ENCODE data around the gene EPB41L4B. TPM values are rescaled to one million over a fixed set of nuclear protein-coding genes. Genes with fewer than 3 reads are reported as not detected.

Gene EPB41L4B
- polyA plus RNA-seq, 3 donors: 13.4 to 17.3 (median 14.3) TPM

- no peak for DNase-seq (ENCODE audit: low read depth in 3 of 3, low spot score in 2 of 3)
Observed at GRCh38 chr9:109321727-109322126, 868 bp upstream of the EPB41L4B start.

GRCh38 chr9:109320331-109320741 lies 523 bp downstream of the EPB41L4B start:
- DNase-seq (ENCODE audit: low read depth in 3 of 3, low spot score in 2 of 3): no peak

- DNase-seq (ENCODE audit: low read depth in 3 of 3, low spot score in 2 of 3): no peak
Observed at GRCh38 chr9:109319626-109320241, 1.1 kb downstream of the EPB41L4B start.

GRCh38 chr9:109319017-109319625 lies 1.7 kb downstream of the EPB41L4B start:
- no peak for DNase-seq (ENCODE audit: low read depth in 3 of 3, low spot score in 2 of 3)

- no peak for DNase-seq (ENCODE audit: low read depth in 3 of 3, low spot score in 2 of 3)
Observed at GRCh38 chr9:109317979-109318741, 2.7 kb downstream of the EPB41L4B start.

GRCh38 chr9:109317311-109317978 lies 3.4 kb downstream of the EPB41L4B start:
- DNase-seq (ENCODE audit: low read depth in 3 of 3, low spot score in 2 of 3): no peak

GRCh38 chr9:109316207-109316640 lies 4.6 kb downstream of the EPB41L4B start:
- no peak for DNase-seq (ENCODE audit: low read depth in 3 of 3, low spot score in 2 of 3)

GRCh38 chr9:109315480-109316206 lies 5.2 kb downstream of the EPB41L4B start:
- no peak for DNase-seq (ENCODE audit: low read depth in 3 of 3, low spot score in 2 of 3)

GRCh38 chr9:109314011-109314531 lies 6.8 kb downstream of the EPB41L4B start:
- no peak for DNase-seq (ENCODE audit: low read depth in 3 of 3, low spot score in 2 of 3)

GRCh38 chr9:109313351-109313750 lies 7.5 kb downstream of the EPB41L4B start:
- DNase-seq (ENCODE audit: low read depth in 3 of 3, low spot score in 2 of 3): no peak

GRCh38 chr9:109312783-109313182 lies 8.1 kb downstream of the EPB41L4B start:
- no peak for DNase-seq (ENCODE audit: low read depth in 3 of 3, low spot score in 2 of 3)

GRCh38 chr9:109311731-109312130 lies 9.1 kb downstream of the EPB41L4B start:
- no peak for DNase-seq (ENCODE audit: low read depth in 3 of 3, low spot score in 2 of 3)

GRCh38 chr9:109311286-109311685 lies 9.6 kb downstream of the EPB41L4B start:
- no peak for DNase-seq (ENCODE audit: low read depth in 3 of 3, low spot score in 2 of 3)

- no peak for DNase-seq (ENCODE audit: low read depth in 3 of 3, low spot score in 2 of 3)
Observed at GRCh38 chr9:109310486-109310901, 10.4 kb downstream of the EPB41L4B start.

- DNase-seq (ENCODE audit: low read depth in 3 of 3, low spot score in 2 of 3): no peak
Observed at GRCh38 chr9:109309282-109309681, 11.6 kb downstream of the EPB41L4B start.

- no peak for DNase-seq (ENCODE audit: low read depth in 3 of 3, low spot score in 2 of 3)
Observed at GRCh38 chr9:109307380-109308240, 13.2 kb downstream of the EPB41L4B start.

- no peak for DNase-seq (ENCODE audit: low read depth in 3 of 3, low spot score in 2 of 3)
Observed at GRCh38 chr9:109305801-109306200, 15.1 kb downstream of the EPB41L4B start.

GRCh38 chr9:109304347-109304746 lies 16.5 kb downstream of the EPB41L4B start:
- DNase-seq (ENCODE audit: low read depth in 3 of 3, low spot score in 2 of 3): no peak

- no peak for DNase-seq (ENCODE audit: low read depth in 3 of 3, low spot score in 2 of 3)
Observed at GRCh38 chr9:109303900-109304299, 17.0 kb downstream of the EPB41L4B start.

All from right renal cortex interstitium (tissue), 3 donors.